Measurements from ENCODE around the gene MLXIPL.
"Not testable (repeated sequence)": the region's sequence is repeated elsewhere in the genome, so short reads cannot be mapped to it uniquely, and the experiment has no call there.

The MLXIPL gene

GRCh38 chr7:73550093-73550492 lies 74.2 kb downstream of the MLXIPL start:
- not testable (repeated sequence) for H3K27me3 ChIP-seq (ENCODE audit: insufficient read depth, low read length); H3K4me1 ChIP-seq (ENCODE audit: insufficient read depth, low read length); H3K27ac ChIP-seq (ENCODE audit: low read length); H3K4me3 ChIP-seq (ENCODE audit: low read length); H3K9me3 ChIP-seq (ENCODE audit: insufficient read depth, low read depth, low read length); H3K9ac ChIP-seq (ENCODE audit: low read depth, low read length)
- peaks cover 42% of the 10 kb centered on the region for H3K36me3 ChIP-seq (ENCODE audit: insufficient read depth, low read depth, low read length)

- Histone ChIP-seq H3K27ac (ENCODE audit: low read length) (no peak overlapping the region), H3K4me3 (ENCODE audit: low read length) (no peak overlapping the region), H3K36me3 (ENCODE audit: insufficient read depth, low read depth, low read length) (peaks cover 37% of the 10 kb centered on the region)
These were observed 75.1 kb downstream of the MLXIPL start for GRCh38 chr7:73549176-73549575.

GRCh38 chr7:73547841-73548240 lies 76.5 kb downstream of the MLXIPL start:
- Histone ChIP-seq H3K36me3 (ENCODE audit: insufficient read depth, low read depth, low read length) (peaks cover 37% of the 10 kb centered on the region), H3K9ac (ENCODE audit: low read depth, low read length) (no peak overlapping the region), H3K27ac (ENCODE audit: low read length) (no peak overlapping the region), H3K4me3 (ENCODE audit: low read length) (no peak overlapping the region), H3K27me3 (ENCODE audit: insufficient read depth, low read length) (no peaks in the 10 kb centered on the region), H3K4me1 (ENCODE audit: insufficient read depth, low read length) (no peaks in the 10 kb centered on the region), H3K9me3 (ENCODE audit: insufficient read depth, low read depth, low read length) (no peaks in the 10 kb centered on the region)

More at GRCh38 chr7:73549176-73549575, 75.1 kb downstream of the MLXIPL start:
- Histone ChIP-seq H3K27me3 (ENCODE audit: insufficient read depth, low read length) (no peaks in the 10 kb centered on the region), H3K9ac (ENCODE audit: low read depth, low read length) (no peak overlapping the region), H3K9me3 (ENCODE audit: insufficient read depth, low read depth, low read length) (no peaks in the 10 kb centered on the region), H3K4me1 (ENCODE audit: insufficient read depth, low read length) (no peaks in the 10 kb centered on the region)

GRCh38 chr7:73544678-73545077 lies 79.6 kb downstream of the MLXIPL start:
- Histone ChIP-seq H3K9me3 (ENCODE audit: insufficient read depth, low read depth, low read length) (no peaks in the 10 kb centered on the region), H3K4me1 (ENCODE audit: insufficient read depth, low read length) (no peaks in the 10 kb centered on the region), H3K4me3 (ENCODE audit: low read length) (no peak overlapping the region), H3K27me3 (ENCODE audit: insufficient read depth, low read length) (no peaks in the 10 kb centered on the region), H3K36me3 (ENCODE audit: insufficient read depth, low read depth, low read length) (peaks cover 38% of the 10 kb centered on the region), H3K27ac (ENCODE audit: low read length) (no peak overlapping the region), H3K9ac (ENCODE audit: low read depth, low read length) (no peak overlapping the region)
